Measurements from ENCODE around the gene C3orf20.
"Not testable (repeated sequence)": the region's sequence is repeated elsewhere in the genome, so short reads cannot be mapped to it uniquely, and the experiment has no call there.

Gene C3orf20

GRCh38 chr3:14802381-14802731 is 127.4 kb downstream of the C3orf20 start:
- no peak for DNase-seq

- DNase-seq = no peak
Measured at GRCh38 chr3:14803101-14803980, 128.4 kb downstream of the C3orf20 start.

- DNase-seq = no peak
Measured at GRCh38 chr3:14803981-14804834, 129.3 kb downstream of the C3orf20 start.

GRCh38 chr3:14804835-14805780 is 130.2 kb downstream of the C3orf20 start:
- DNase-seq = no peak

GRCh38 chr3:14805961-14806537 is 131.1 kb downstream of the C3orf20 start:
- no peak for DNase-seq

- DNase-seq = no peak
Measured at GRCh38 chr3:14806641-14807263, 131.8 kb downstream of the C3orf20 start.

GRCh38 chr3:14808025-14808424 is 133.1 kb downstream of the C3orf20 start:
- no peak for DNase-seq

- DNase-seq = no peak
Measured at GRCh38 chr3:14808502-14809266, 133.7 kb downstream of the C3orf20 start.

GRCh38 chr3:14809611-14810010 is 134.7 kb downstream of the C3orf20 start:
- not testable (repeated sequence) for DNase-seq

- DNase-seq = no peak
Measured at GRCh38 chr3:14810070-14810791, 135.3 kb downstream of the C3orf20 start.

- no peak for DNase-seq
Measured at GRCh38 chr3:14810801-14811661, 136.1 kb downstream of the C3orf20 start.

GRCh38 chr3:14811684-14812083 is 136.7 kb downstream of the C3orf20 start:
- DNase-seq = no peak

GRCh38 chr3:14812196-14812790 is 137.4 kb downstream of the C3orf20 start:
- no peak for DNase-seq

- no peak for DNase-seq
Measured at GRCh38 chr3:14814411-14814871, 139.5 kb downstream of the C3orf20 start.

- no peak for DNase-seq
Measured at GRCh38 chr3:14816359-14816758, 141.4 kb downstream of the C3orf20 start.

GRCh38 chr3:14818804-14819500 is 144.0 kb downstream of the C3orf20 start, which contains the start of gene FGD5:
Gene FGD5, plus strand, starts transcription at chr3:14818962. Its CDS starts 110 bp downstream, at chr3:14819072.
- no peak for DNase-seq

- DNase-seq = no peak
Measured at GRCh38 chr3:14819671-14820070, 144.7 kb downstream of the C3orf20 start.

- no peak for DNase-seq
Measured at GRCh38 chr3:14820156-14820555, 145.2 kb downstream of the C3orf20 start.
